ENCODE measurements around the gene HIBCH. TPM values are rescaled to one million over a fixed set of nuclear protein-coding genes. Genes with fewer than 3 reads are reported as not detected.

Gene HIBCH
- total and polyA plus RNA-seq, 3 donors from 2014 or later, result 44.1 to 67.0 (median 46.1) TPM

DNA sequence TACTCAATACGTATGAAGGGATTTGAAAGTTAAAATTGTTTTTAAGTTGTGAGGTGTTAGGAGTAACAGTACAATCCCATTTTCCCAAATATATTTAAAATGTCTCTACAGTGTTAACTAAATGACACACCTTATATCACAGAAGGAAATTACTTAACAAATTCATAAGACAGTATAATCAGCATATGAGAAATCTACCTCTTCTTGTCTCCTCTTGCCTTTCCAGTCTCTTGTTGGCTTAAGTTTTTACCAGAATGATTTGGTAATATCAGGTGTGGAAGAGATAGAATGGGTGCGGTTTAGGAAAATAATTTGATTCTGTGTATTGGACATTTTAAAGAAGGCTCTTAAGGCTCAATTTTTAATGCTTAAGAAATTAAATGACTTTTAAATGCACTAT lies 14.3 kb upstream of the HIBCH start:
- TF ChIP-seq, protein P1, sequence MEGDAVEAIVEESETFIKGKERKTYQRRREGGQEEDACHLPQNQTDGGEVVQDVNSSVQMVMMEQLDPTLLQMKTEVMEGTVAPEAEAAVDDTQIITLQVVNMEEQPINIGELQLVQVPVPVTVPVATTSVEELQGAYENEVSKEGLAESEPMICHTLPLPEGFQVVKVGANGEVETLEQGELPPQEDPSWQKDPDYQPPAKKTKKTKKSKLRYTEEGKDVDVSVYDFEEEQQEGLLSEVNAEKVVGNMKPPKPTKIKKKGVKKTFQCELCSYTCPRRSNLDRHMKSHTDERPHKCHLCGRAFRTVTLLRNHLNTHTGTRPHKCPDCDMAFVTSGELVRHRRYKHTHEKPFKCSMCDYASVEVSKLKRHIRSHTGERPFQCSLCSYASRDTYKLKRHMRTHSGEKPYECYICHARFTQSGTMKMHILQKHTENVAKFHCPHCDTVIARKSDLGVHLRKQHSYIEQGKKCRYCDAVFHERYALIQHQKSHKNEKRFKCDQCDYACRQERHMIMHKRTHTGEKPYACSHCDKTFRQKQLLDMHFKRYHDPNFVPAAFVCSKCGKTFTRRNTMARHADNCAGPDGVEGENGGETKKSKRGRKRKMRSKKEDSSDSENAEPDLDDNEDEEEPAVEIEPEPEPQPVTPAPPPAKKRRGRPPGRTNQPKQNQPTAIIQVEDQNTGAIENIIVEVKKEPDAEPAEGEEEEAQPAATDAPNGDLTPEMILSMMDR (IDR thresholded peaks at IDR 0.05), result no peak
- TF ChIP-seq POLR2A (IDR thresholded peaks at IDR 0.05), result no peak
- Histone ChIP-seq H3K4me1 (no peaks in the 10 kb centered on the region), H3K4me3 (no peak overlapping the region), H3K27me3 (no peaks in the 10 kb centered on the region), H3K27ac (no peak overlapping the region), H3K9me3 (no peaks in the 10 kb centered on the region), H3K36me3 (ENCODE audit: low read depth, missing control alignments) (no peaks in the 10 kb centered on the region)
- DNase-seq, result no peak
- intact Hi-C loops (cut with DNase I; ENCODE audit: low total_unique reads), result no loop called here
- WGBS, 2 donors, result 80 to 82% methylated on average over 2 of the region's 2 CpGs

DNA sequence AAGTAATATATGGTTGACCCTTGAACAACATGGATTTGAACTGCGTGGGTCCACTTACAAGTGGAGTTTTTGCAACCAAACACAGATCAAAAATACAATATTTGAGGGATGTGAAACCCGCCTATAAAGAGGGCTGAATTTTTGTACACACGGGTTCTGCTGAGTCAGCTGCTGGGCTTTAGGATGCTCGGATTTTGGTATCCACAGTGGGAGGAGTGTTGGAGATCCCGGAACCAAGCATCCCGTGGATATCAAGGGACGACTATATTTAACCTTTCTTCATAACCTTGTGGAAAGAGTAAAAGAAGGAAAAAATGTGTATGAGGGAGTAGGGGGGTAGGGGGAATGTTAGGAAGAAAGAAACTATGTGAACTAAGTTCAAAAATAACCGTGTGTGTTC lies 13.8 kb upstream of the HIBCH start:
- Histone ChIP-seq H3K4me1 (no peaks in the 10 kb centered on the region), H3K27ac (no peak overlapping the region), H3K36me3 (ENCODE audit: low read depth, missing control alignments) (no peaks in the 10 kb centered on the region), H3K27me3 (no peaks in the 10 kb centered on the region), H3K4me3 (no peak overlapping the region), H3K9me3 (no peaks in the 10 kb centered on the region)
- intact Hi-C loops (cut with DNase I; ENCODE audit: low total_unique reads), result no loop called here
- WGBS, 2 donors, result 53 to 58% methylated on average over 8 of the region's 8 CpGs
- no peak for DNase-seq
- no peak for TF ChIP-seq POLR2A (IDR thresholded peaks at IDR 0.05)
- TF ChIP-seq, protein P1 (IDR thresholded peaks at IDR 0.05), result no peak

DNA sequence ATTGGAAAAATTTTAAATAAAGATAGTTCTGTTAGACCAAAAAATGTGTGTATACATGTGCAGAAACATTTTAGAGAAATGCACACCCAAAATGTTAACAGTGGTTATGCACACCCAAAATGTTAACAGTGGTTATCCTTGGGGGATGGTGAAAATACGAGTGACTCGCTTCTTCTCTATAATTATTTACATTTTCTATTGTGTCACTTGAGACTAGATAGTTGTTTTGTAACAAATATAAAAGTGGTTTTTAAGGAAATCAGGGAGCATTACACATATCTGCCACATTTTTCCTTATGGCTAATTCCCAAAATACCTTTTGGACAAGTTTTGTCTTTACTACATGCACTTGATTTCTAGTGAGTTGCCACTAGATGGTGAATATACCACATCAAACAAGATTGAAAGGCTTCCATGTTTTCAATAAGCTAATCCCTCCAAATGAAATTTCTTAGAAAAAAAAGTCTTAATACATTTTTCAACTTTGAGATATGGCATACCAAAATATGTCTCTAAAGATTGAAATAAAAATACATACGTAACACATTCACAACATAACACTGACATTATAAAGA lies 9.0 kb upstream of the HIBCH start:
- DNase-seq, result no peak
- WGBS, 2 donors, result 88 to 92% methylated on average over 3 of the region's 3 CpGs
- intact Hi-C loops (cut with DNase I; ENCODE audit: low total_unique reads), result no loop called here
- Histone ChIP-seq H3K27me3 (no peaks in the 10 kb centered on the region), H3K27ac (no peak overlapping the region), H3K36me3 (ENCODE audit: low read depth, missing control alignments) (no peaks in the 10 kb centered on the region), H3K4me3 (no peak overlapping the region), H3K9me3 (no peaks in the 10 kb centered on the region), H3K4me1 (no peaks in the 10 kb centered on the region)
- TF ChIP-seq POLR2A (IDR thresholded peaks at IDR 0.05), result no peak
- TF ChIP-seq, protein P1 (IDR thresholded peaks at IDR 0.05), result no peak

DNA sequence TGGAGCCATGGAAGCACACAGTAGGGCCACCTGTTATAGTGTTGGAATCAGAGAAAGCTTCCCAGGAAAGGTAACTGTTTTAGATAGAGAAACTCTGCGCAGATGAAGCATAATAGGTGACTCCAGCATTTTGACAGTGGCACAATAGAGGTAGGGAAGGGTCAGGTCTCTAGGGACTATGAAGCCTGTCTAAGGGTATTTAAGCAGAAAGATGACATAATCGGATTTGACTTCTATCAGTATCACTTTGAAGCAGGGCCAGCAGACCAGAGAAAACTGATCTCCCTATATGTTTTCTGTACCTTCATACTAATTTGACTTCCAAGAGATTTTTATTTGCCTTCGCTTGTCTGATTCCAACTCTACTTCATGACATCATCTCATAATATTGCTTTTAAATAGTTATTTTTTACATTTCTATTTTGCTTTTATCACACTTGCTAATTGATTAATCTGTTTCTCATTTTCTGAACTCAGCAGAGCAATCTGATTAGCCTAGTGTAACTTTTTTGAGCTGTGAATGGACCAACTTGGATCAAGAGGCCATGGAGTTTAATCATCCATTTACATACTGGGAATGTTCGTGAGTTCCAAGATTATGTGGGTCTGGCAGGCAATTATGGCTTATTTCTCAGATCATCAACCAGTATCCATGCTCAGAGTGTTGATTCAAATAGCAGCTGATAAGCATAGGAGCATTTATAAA lies 8.4 kb upstream of the HIBCH start:
- intact Hi-C loops (cut with DNase I; ENCODE audit: low total_unique reads), result no loop called here
- no peak overlapping the region for H3K27ac ChIP-seq
- H3K27me3 ChIP-seq, result no peaks in the 10 kb centered on the region
- 86 to 89% methylated on average over 4 of the region's 4 CpGs for WGBS, 2 donors
- no peak overlapping the region for H3K4me3 ChIP-seq
- no peaks in the 10 kb centered on the region for H3K4me1 ChIP-seq
- TF ChIP-seq POLR2A (IDR thresholded peaks at IDR 0.05), result no peak
- TF ChIP-seq, protein P1 (IDR thresholded peaks at IDR 0.05), result no peak
- no peaks in the 10 kb centered on the region for H3K36me3 ChIP-seq (ENCODE audit: low read depth, missing control alignments)
- H3K9me3 ChIP-seq, result no peaks in the 10 kb centered on the region
- DNase-seq, result no peak

DNA sequence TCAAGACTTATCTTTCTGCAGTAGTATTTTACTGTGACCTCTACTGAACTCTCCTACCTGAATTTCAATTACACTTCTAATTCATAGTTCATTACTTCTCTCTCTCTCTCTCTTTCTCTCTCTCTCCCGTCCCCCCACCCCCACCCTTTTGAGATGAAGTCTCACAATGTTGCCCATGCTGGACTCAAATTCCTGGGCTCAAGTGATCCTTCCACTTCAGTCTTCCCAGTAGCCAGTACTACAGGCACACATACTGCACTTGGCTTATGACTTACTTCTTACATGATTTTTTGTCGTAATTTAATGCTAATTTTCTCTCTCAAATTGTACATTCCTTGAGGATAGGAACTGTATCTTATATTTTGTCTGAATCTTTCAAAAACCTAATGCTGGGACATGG lies 6.0 kb upstream of the HIBCH start:
- no peaks in the 10 kb centered on the region for H3K36me3 ChIP-seq (ENCODE audit: low read depth, missing control alignments)
- no peak overlapping the region for H3K4me3 ChIP-seq
- no peak overlapping the region for H3K27ac ChIP-seq
- DNase-seq, result no peak
- 79 to 84% methylated on average over 2 of the region's 2 CpGs for WGBS, 2 donors
- intact Hi-C loops (cut with DNase I; ENCODE audit: low total_unique reads), result no loop called here
- H3K4me1 ChIP-seq, result no peaks in the 10 kb centered on the region
- TF ChIP-seq POLR2A (IDR thresholded peaks at IDR 0.05), result no peak
- TF ChIP-seq, protein P1 (IDR thresholded peaks at IDR 0.05), result no peak
- H3K9me3 ChIP-seq, result no peaks in the 10 kb centered on the region
- no peaks in the 10 kb centered on the region for H3K27me3 ChIP-seq

All from testis (tissue), 3 donors.